Measurements from ENCODE around the gene RNF152. TPM values are rescaled to one million over a fixed set of nuclear protein-coding genes. Genes with fewer than 3 reads are reported as not detected.

RNF152 gene
- total RNA-seq, 1 experiment from 2014 or later = 0.18 TPM

DNA sequence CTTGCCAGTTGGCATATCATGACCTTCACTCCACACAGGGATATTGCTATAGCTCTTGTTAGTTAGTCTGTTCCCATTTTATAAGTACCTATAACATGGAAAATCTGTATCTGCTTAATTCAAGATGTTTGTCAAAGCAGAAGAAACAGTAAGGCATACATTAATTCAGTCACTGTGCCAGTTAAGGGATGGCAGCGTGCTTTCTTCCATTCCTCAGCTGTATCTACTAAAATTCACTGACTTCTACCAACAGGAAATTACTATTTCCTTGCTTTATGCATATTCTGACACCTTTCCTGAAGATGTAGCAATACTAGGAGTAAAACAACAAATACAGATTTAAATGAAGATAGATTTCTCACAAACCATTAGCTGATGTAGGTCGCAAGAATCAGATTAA lies 59.9 kb downstream of the RNF152 start:
- ATAC-seq (no peak), DNase-seq (ENCODE audit: low read depth, low spot score) (no peak)
- Histone ChIP-seq H3K36me3 (ENCODE audit: control insufficient read depth, insufficient read depth, low read length) (no peaks in the 10 kb centered on the region), H3K27ac (ENCODE audit: low read length) (no peak overlapping the region), H3K4me3 (ENCODE audit: low read depth in 2 of 2, low read length in 2 of 2) (no peak overlapping the region), H3K4me1 (ENCODE audit: control insufficient read depth, insufficient read depth, low read length) (no peaks in the 10 kb centered on the region), H3K27me3 (ENCODE audit: control insufficient read depth, insufficient read depth, low read length) (no peaks in the 10 kb centered on the region), H3K9me3 (ENCODE audit: control insufficient read depth, insufficient read depth, low read depth, low read length) (no peaks in the 10 kb centered on the region)
- in situ Hi-C loops (cut with HindIII; ENCODE audit: low pct_unique_long_range_greater_than_20kb, low sequenced_read_pairs) (no loop called here), intact Hi-C loops (cut with micrococcal nuclease; ENCODE audit: unreplicated experiment) (no loop called here)
- TF ChIP-seq SIN3A (IDR thresholded peaks at IDR 0.05; ENCODE audit: borderline replicate concordance, insufficient read depth, low read depth, low read length) = no peak
- TF ChIP-seq, protein P1, sequence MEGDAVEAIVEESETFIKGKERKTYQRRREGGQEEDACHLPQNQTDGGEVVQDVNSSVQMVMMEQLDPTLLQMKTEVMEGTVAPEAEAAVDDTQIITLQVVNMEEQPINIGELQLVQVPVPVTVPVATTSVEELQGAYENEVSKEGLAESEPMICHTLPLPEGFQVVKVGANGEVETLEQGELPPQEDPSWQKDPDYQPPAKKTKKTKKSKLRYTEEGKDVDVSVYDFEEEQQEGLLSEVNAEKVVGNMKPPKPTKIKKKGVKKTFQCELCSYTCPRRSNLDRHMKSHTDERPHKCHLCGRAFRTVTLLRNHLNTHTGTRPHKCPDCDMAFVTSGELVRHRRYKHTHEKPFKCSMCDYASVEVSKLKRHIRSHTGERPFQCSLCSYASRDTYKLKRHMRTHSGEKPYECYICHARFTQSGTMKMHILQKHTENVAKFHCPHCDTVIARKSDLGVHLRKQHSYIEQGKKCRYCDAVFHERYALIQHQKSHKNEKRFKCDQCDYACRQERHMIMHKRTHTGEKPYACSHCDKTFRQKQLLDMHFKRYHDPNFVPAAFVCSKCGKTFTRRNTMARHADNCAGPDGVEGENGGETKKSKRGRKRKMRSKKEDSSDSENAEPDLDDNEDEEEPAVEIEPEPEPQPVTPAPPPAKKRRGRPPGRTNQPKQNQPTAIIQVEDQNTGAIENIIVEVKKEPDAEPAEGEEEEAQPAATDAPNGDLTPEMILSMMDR (IDR thresholded peaks at IDR 0.05) = no peak
- no peak for TF ChIP-seq TCF7L2 (IDR thresholded peaks at IDR 0.05; ENCODE audit: low read depth, low read length)
- BruUV-seq (replicated peaks) = no TSS peak
- CTCF ChIA-PET = no interaction called here
- POLR2A ChIA-PET = no interaction called here

GRCh38 chr18:61831071-61831470 lies 61.7 kb downstream of the RNF152 start:
- H3K27ac ChIP-seq (ENCODE audit: low read length) = no peak overlapping the region
- H3K36me3 ChIP-seq (ENCODE audit: control insufficient read depth, insufficient read depth, low read length) = no peaks in the 10 kb centered on the region
- intact Hi-C loops (cut with micrococcal nuclease; ENCODE audit: unreplicated experiment) (no loop called here), in situ Hi-C loops (cut with HindIII; ENCODE audit: low pct_unique_long_range_greater_than_20kb, low sequenced_read_pairs) (no loop called here)
- POLR2A ChIA-PET = no interaction called here
- no peak overlapping the region for H3K4me3 ChIP-seq (ENCODE audit: low read depth in 2 of 2, low read length in 2 of 2)
- H3K9me3 ChIP-seq (ENCODE audit: control insufficient read depth, insufficient read depth, low read depth, low read length) = no peaks in the 10 kb centered on the region
- DNase-seq (ENCODE audit: low read depth, low spot score) (no peak), ATAC-seq (no peak)
- no peaks in the 10 kb centered on the region for H3K4me1 ChIP-seq (ENCODE audit: control insufficient read depth, insufficient read depth, low read length)
- no TSS peak for BruUV-seq (replicated peaks)
- TF ChIP-seq, protein P2, sequence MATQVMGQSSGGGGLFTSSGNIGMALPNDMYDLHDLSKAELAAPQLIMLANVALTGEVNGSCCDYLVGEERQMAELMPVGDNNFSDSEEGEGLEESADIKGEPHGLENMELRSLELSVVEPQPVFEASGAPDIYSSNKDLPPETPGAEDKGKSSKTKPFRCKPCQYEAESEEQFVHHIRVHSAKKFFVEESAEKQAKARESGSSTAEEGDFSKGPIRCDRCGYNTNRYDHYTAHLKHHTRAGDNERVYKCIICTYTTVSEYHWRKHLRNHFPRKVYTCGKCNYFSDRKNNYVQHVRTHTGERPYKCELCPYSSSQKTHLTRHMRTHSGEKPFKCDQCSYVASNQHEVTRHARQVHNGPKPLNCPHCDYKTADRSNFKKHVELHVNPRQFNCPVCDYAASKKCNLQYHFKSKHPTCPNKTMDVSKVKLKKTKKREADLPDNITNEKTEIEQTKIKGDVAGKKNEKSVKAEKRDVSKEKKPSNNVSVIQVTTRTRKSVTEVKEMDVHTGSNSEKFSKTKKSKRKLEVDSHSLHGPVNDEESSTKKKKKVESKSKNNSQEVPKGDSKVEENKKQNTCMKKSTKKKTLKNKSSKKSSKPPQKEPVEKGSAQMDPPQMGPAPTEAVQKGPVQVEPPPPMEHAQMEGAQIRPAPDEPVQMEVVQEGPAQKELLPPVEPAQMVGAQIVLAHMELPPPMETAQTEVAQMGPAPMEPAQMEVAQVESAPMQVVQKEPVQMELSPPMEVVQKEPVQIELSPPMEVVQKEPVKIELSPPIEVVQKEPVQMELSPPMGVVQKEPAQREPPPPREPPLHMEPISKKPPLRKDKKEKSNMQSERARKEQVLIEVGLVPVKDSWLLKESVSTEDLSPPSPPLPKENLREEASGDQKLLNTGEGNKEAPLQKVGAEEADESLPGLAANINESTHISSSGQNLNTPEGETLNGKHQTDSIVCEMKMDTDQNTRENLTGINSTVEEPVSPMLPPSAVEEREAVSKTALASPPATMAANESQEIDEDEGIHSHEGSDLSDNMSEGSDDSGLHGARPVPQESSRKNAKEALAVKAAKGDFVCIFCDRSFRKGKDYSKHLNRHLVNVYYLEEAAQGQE (IDR thresholded peaks at IDR 0.05; ENCODE audit: insufficient read depth in 1 of 2, low read depth in 2 of 2, low read length in 1 of 2) = no peak
- TF ChIP-seq SIN3A (IDR thresholded peaks at IDR 0.05; ENCODE audit: borderline replicate concordance, insufficient read depth, low read depth, low read length) = no peak
- no peak for TF ChIP-seq TCF7L2 (IDR thresholded peaks at IDR 0.05; ENCODE audit: low read depth, low read length)
- TF ChIP-seq POLR2AphosphoS5 (IDR thresholded peaks at IDR 0.05; ENCODE audit: low read depth, low read length) = no peak
- TF ChIP-seq, protein P1 (IDR thresholded peaks at IDR 0.05) = no peak
- CTCF ChIA-PET = no interaction called here
- no peaks in the 10 kb centered on the region for H3K27me3 ChIP-seq (ENCODE audit: control insufficient read depth, insufficient read depth, low read length)

Data from Panc1 (cell line).